Measurements from ENCODE around the gene SAFB. TPM values are rescaled to one million over a fixed set of nuclear protein-coding genes. Genes with fewer than 3 reads are reported as not detected.
A peak's percentile ranks its signal among the peaks of the same experiment; 100 is the strongest.

Gene SAFB
- total and polyA plus RNA-seq, 9 donors, result 64.1 to 108 (median 75.2) TPM

- no peak for DNase-seq
- 81 to 85% (median 85%) methylated on average over 9 to 10 of the region's 10 CpGs for WGBS, 3 donors
- H3K9me3 ChIP-seq, result no peaks in the 10 kb centered on the region
- H3K4me3 ChIP-seq, result no peak overlapping the region
- H3K4me1 ChIP-seq (ENCODE audit: insufficient read depth), result peaks cover 10% of the 10 kb centered on the region
- intact Hi-C loops (cut with DNase I), result loop anchor here in 1 of 4 donors (5.0 kb wide), 1 partner anchor 50 kb away; no protein-coding TSS in a partner anchor
- H3K27ac ChIP-seq, result no peak overlapping the region
- H3K36me3 ChIP-seq, result no peaks in the 10 kb centered on the region
- H3K27me3 ChIP-seq, result no peaks in the 10 kb centered on the region
- TF ChIP-seq EP300 (IDR thresholded peaks at IDR 0.05) (no peak), POLR2A (IDR thresholded peaks at IDR 0.05) (no peak), CTCF (IDR thresholded peaks at IDR 0.05) (no peak)
Observed at GRCh38 chr19:5677136-5677535, 54.3 kb downstream of the SAFB start.

- 83 to 88% (median 86%) methylated on average over 9 of the region's 9 CpGs for WGBS, 3 donors
- H3K9me3 ChIP-seq, result no peaks in the 10 kb centered on the region
- TF ChIP-seq EP300 (IDR thresholded peaks at IDR 0.05) (no peak), CTCF (IDR thresholded peaks at IDR 0.05) (no peak), POLR2A (IDR thresholded peaks at IDR 0.05) (no peak)
- peaks cover 10% of the 10 kb centered on the region for H3K4me1 ChIP-seq (ENCODE audit: insufficient read depth)
- intact Hi-C loops (cut with DNase I), result loop anchor here in 1 of 4 donors (5.0 kb wide), 1 partner anchor 50 kb away; no protein-coding TSS in a partner anchor
- no peaks in the 10 kb centered on the region for H3K36me3 ChIP-seq
- DNase-seq, result no peak
- H3K27ac ChIP-seq, result no peak overlapping the region
- H3K4me3 ChIP-seq, result no peak overlapping the region
- H3K27me3 ChIP-seq, result no peaks in the 10 kb centered on the region
Observed at GRCh38 chr19:5677580-5677979, 54.7 kb downstream of the SAFB start.

- TF ChIP-seq POLR2A (IDR thresholded peaks at IDR 0.05) (no peak), EP300 (IDR thresholded peaks at IDR 0.05) (no peak), CTCF (IDR thresholded peaks at IDR 0.05) (no peak)
- H3K4me1 ChIP-seq (ENCODE audit: insufficient read depth), result peaks cover 10% of the 10 kb centered on the region
- H3K9me3 ChIP-seq, result no peaks in the 10 kb centered on the region
- no peaks in the 10 kb centered on the region for H3K36me3 ChIP-seq
- no peak overlapping the region for H3K4me3 ChIP-seq
- no peak overlapping the region for H3K27ac ChIP-seq
- no peaks in the 10 kb centered on the region for H3K27me3 ChIP-seq
- intact Hi-C loops (cut with DNase I), result loop anchor here in 1 of 4 donors (5.0 kb wide), 1 partner anchor 51 kb away; no protein-coding TSS in a partner anchor
- peak in 1 of 5 donors; percentile 41 for DNase-seq
- WGBS, 3 donors, result 81 to 90% (median 86%) methylated on average over 17 to 22 of the region's 22 CpGs
Observed at GRCh38 chr19:5678071-5678718, 55.3 kb downstream of the SAFB start.

GRCh38 chr19:5679289-5680083 is 56.6 kb downstream of the SAFB start:
- peak in 3 of 5 donors; percentile 41 to 63 (median 63) for DNase-seq
- WGBS, 3 donors, result 15 to 21% (median 17%) methylated on average over 26 of the region's 26 CpGs
- peak overlapping the region in 1 of 2 donors; percentile 88 for H3K27ac ChIP-seq
- H3K36me3 ChIP-seq, result no peaks in the 10 kb centered on the region
- peak overlapping the region; percentile 94 for H3K4me3 ChIP-seq
- intact Hi-C loops (cut with DNase I), result loop anchor here in 2 of 4 donors (5.0 to 10.0 kb wide), 2 partner anchors 52 to 55 kb away; partner anchors contain the start of genes SAFB (in 1 of the 2) and SAFB2 (in 1 of the 2)
- no peaks in the 10 kb centered on the region for H3K9me3 ChIP-seq
- no peaks in the 10 kb centered on the region for H3K27me3 ChIP-seq
- H3K4me1 ChIP-seq (ENCODE audit: insufficient read depth), result peaks cover 10% of the 10 kb centered on the region
- no peak for TF ChIP-seq EP300 (IDR thresholded peaks at IDR 0.05)
- TF ChIP-seq POLR2A (IDR thresholded peaks at IDR 0.05), result no peak
- TF ChIP-seq CTCF (IDR thresholded peaks at IDR 0.05), result no peak

Data from ovary (tissue), 9 donors.